ENCODE results near the gene P3R3URF.

P3R3URF gene

GRCh38 chr1:46133181-46133658 is 43.1 kb downstream of the P3R3URF start:
- H3K36me3 ChIP-seq (ENCODE audit: control insufficient read depth, insufficient read depth, low read length): no peaks in the 10 kb centered on the region
- peak overlapping the region; percentile 61 for H3K4me3 ChIP-seq (ENCODE audit: low read length)
- peak overlapping the region; percentile 19 for H3K9ac ChIP-seq (ENCODE audit: low read length)
- H3K4me1 ChIP-seq (ENCODE audit: control insufficient read depth, insufficient read depth, low read length): peaks cover 8% of the 10 kb centered on the region
- no peaks in the 10 kb centered on the region for H3K27me3 ChIP-seq (ENCODE audit: control insufficient read depth, insufficient read depth, low read length)
- peak overlapping the region; percentile 89 for H3K27ac ChIP-seq (ENCODE audit: low read depth, low read length)

- Histone ChIP-seq H3K9ac (ENCODE audit: low read length) (peak within 1 kb of the TSS; percentile 69), H3K27me3 (ENCODE audit: control insufficient read depth, insufficient read depth, low read length) (no peaks in the 10 kb centered on the region), H3K27ac (ENCODE audit: low read depth, low read length) (peak within 1 kb of the TSS; percentile 93), H3K4me3 (ENCODE audit: low read length) (peak within 1 kb of the TSS; percentile 61), H3K4me1 (ENCODE audit: control insufficient read depth, insufficient read depth, low read length) (peaks cover 8% of the 10 kb centered on the region), H3K36me3 (ENCODE audit: control insufficient read depth, insufficient read depth, low read length) (no peaks in the 10 kb centered on the region)
Measured at GRCh38 chr1:46132529-46133180, 43.6 kb downstream of the P3R3URF start, which contains the start of gene PIK3R3. Gene PIK3R3 (minus strand): TSS chr1:46132629. CDS start chr1:46131952, 677 bp downstream.

GRCh38 chr1:46131712-46132528 is 44.4 kb downstream of the P3R3URF start:
- H3K27ac ChIP-seq (ENCODE audit: low read depth, low read length): peak overlapping the region; percentile 93
- no peaks in the 10 kb centered on the region for H3K27me3 ChIP-seq (ENCODE audit: control insufficient read depth, insufficient read depth, low read length)
- peak overlapping the region; percentile 25 for H3K9ac ChIP-seq (ENCODE audit: low read length)
- H3K36me3 ChIP-seq (ENCODE audit: control insufficient read depth, insufficient read depth, low read length): no peaks in the 10 kb centered on the region
- peak overlapping the region; percentile 61 for H3K4me3 ChIP-seq (ENCODE audit: low read length)
- peaks cover 8% of the 10 kb centered on the region for H3K4me1 ChIP-seq (ENCODE audit: control insufficient read depth, insufficient read depth, low read length)

- Histone ChIP-seq H3K4me1 (ENCODE audit: control insufficient read depth, insufficient read depth, low read length) (peaks cover 8% of the 10 kb centered on the region), H3K9ac (ENCODE audit: low read length) (no peak overlapping the region), H3K27ac (ENCODE audit: low read depth, low read length) (no peak overlapping the region), H3K4me3 (ENCODE audit: low read length) (peak overlapping the region; percentile 56), H3K36me3 (ENCODE audit: control insufficient read depth, insufficient read depth, low read length) (no peaks in the 10 kb centered on the region), H3K27me3 (ENCODE audit: control insufficient read depth, insufficient read depth, low read length) (no peaks in the 10 kb centered on the region)
Measured at GRCh38 chr1:46131093-46131492, 45.2 kb downstream of the P3R3URF start.

GRCh38 chr1:46130606-46131005 is 45.7 kb downstream of the P3R3URF start:
- Histone ChIP-seq H3K27ac (ENCODE audit: low read depth, low read length) (no peak overlapping the region), H3K27me3 (ENCODE audit: control insufficient read depth, insufficient read depth, low read length) (no peaks in the 10 kb centered on the region), H3K9ac (ENCODE audit: low read length) (no peak overlapping the region), H3K36me3 (ENCODE audit: control insufficient read depth, insufficient read depth, low read length) (no peaks in the 10 kb centered on the region), H3K4me1 (ENCODE audit: control insufficient read depth, insufficient read depth, low read length) (peaks cover 8% of the 10 kb centered on the region), H3K4me3 (ENCODE audit: low read length) (peak overlapping the region; percentile 56)

GRCh38 chr1:46130121-46130520 is 46.2 kb downstream of the P3R3URF start:
- Histone ChIP-seq H3K9ac (ENCODE audit: low read length) (no peak overlapping the region), H3K4me3 (ENCODE audit: low read length) (peak overlapping the region; percentile 56), H3K36me3 (ENCODE audit: control insufficient read depth, insufficient read depth, low read length) (no peaks in the 10 kb centered on the region), H3K27ac (ENCODE audit: low read depth, low read length) (no peak overlapping the region), H3K27me3 (ENCODE audit: control insufficient read depth, insufficient read depth, low read length) (no peaks in the 10 kb centered on the region), H3K4me1 (ENCODE audit: control insufficient read depth, insufficient read depth, low read length) (peaks cover 5% of the 10 kb centered on the region)

- no peaks in the 10 kb centered on the region for H3K4me1 ChIP-seq (ENCODE audit: control insufficient read depth, insufficient read depth, low read length)
- no peak overlapping the region for H3K27ac ChIP-seq (ENCODE audit: low read depth, low read length)
- no peaks in the 10 kb centered on the region for H3K27me3 ChIP-seq (ENCODE audit: control insufficient read depth, insufficient read depth, low read length)
- H3K9ac ChIP-seq (ENCODE audit: low read length): no peak overlapping the region
- no peaks in the 10 kb centered on the region for H3K36me3 ChIP-seq (ENCODE audit: control insufficient read depth, insufficient read depth, low read length)
- H3K4me3 ChIP-seq (ENCODE audit: low read length): no peak overlapping the region
Measured at GRCh38 chr1:46128344-46128743, 47.9 kb downstream of the P3R3URF start.
